GM12878 (cell line): ENCODE results near the gene SERPINA6.

Experiments
- BRCA1 ChIP-seq: IDR thresholded peaks from 2 replicates; pipeline ENCODE4 v1.6.1; 2011; ENCODE audit warnings: low read depth, low read length, improper control_type of control experiment
- CEBPB ChIP-seq, 2 experiments: fragments of 150-350 bp in 1 of 2; IDR thresholded peaks; 2 replicates each; pipeline ENCODE4 v1.6.1; 2012 to 2014; ENCODE audit warnings: low read depth in 2 of 2, low read length in 2 of 2, borderline replicate concordance in 1 of 2, inconsistent platforms in 1 of 2
- CREM ChIP-seq: IDR thresholded peaks from 2 replicates; pipeline ENCODE4 v1.6.1; 2014; ENCODE audit warnings: antibody characterized with exemption, low read depth
- EP300 ChIP-seq, 2 experiments: fragments of 150-350 bp in 1 of 2; IDR thresholded peaks; 2 replicates each; pipeline ENCODE4 v1.6.1; 2011 to 2012; ENCODE audit warnings: low read depth in 2 of 2, low read length in 2 of 2, borderline replicate concordance in 1 of 2, improper control_type of control experiment in 1 of 2, inconsistent platforms in 1 of 2; ENCODE audit not compliant: control insufficient read depth in 1 of 2
- HCFC1 ChIP-seq: fragments of 150-350 bp; IDR thresholded peaks from 2 replicates; pipeline ENCODE4 v1.6.1; 2014; ENCODE audit warnings: low read length
- JUND ChIP-seq: IDR thresholded peaks from 2 replicates; pipeline ENCODE4 v1.6.1; 2012; ENCODE audit warnings: low read depth, mild to moderate bottlenecking, low read length, improper control_type of control experiment, moderate library complexity
- POLR2A ChIP-seq: IDR thresholded peaks from 2 replicates; pipeline ENCODE4 v1.6.1; 2011; ENCODE audit warnings: low read depth, mild to moderate bottlenecking, low read length
- POLR2AphosphoS5 ChIP-seq: IDR thresholded peaks from 2 replicates; pipeline ENCODE4 v1.6.1; 2011; ENCODE audit warnings: mild to moderate bottlenecking, low read length, inconsistent platforms
- RAD21 ChIP-seq: IDR thresholded peaks from 2 replicates; pipeline ENCODE4 v1.6.1; 2011; ENCODE audit warnings: mild to moderate bottlenecking, low read depth, low read length, moderate library complexity; ENCODE audit not compliant: insufficient read depth
- TARDBP ChIP-seq: IDR thresholded peaks from 2 replicates; pipeline ENCODE4 v1.6.1; 2016; ENCODE audit warnings: borderline replicate concordance
- TF ChIP-seq, protein P1 (sequence below): fragments of 450-650 bp; IDR thresholded peaks from 2 replicates; pipeline ENCODE4 v1.6.1; 2016; ENCODE audit warnings: mild to moderate bottlenecking

DNA sequence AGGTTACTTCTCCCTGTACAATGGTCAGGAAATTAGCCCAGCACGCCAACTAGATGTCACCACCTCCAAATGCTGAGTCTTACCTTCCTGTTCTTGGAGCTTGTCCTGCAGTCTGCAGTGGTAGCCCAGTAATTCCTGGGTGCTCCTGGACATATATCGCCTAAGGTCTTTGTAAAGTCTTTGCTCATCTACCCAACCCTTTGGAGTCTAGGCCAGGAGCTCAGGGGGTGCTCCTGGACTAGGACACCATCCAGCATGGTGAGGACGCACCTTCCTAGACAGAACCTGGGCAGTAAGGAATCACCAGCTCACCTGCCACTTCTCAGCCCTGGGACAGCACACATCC lies 30.6 kb downstream of the SERPINA6 start:
- TF ChIP-seq CEBPB (IDR thresholded peaks at IDR 0.05; ENCODE audit: borderline replicate concordance in 1 of 2, low read depth in 2 of 2, low read length in 2 of 2) = no peak
- TF ChIP-seq TARDBP = no peak
- TF ChIP-seq JUND = no peak
- TF ChIP-seq EP300 (IDR thresholded peaks at IDR 0.05; ENCODE audit: borderline replicate concordance in 1 of 2, control insufficient read depth in 1 of 2, low read depth in 2 of 2, low read length in 2 of 2) = no peak
- TF ChIP-seq POLR2A = no peak
- no peak for TF ChIP-seq HCFC1
- TF ChIP-seq BRCA1 = no peak
- no peak for TF ChIP-seq POLR2AphosphoS5
- TF ChIP-seq, protein P1, sequence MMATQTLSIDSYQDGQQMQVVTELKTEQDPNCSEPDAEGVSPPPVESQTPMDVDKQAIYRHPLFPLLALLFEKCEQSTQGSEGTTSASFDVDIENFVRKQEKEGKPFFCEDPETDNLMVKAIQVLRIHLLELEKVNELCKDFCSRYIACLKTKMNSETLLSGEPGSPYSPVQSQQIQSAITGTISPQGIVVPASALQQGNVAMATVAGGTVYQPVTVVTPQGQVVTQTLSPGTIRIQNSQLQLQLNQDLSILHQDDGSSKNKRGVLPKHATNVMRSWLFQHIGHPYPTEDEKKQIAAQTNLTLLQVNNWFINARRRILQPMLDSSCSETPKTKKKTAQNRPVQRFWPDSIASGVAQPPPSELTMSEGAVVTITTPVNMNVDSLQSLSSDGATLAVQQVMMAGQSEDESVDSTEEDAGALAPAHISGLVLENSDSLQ = no peak
- TF ChIP-seq RAD21 = no peak
- no peak for TF ChIP-seq CREM
